Measurements from ENCODE around the gene CRYGN. TPM values are rescaled to one million over a fixed set of nuclear protein-coding genes. Genes with fewer than 3 reads are reported as not detected.
A peak's percentile ranks its signal among the peaks of the same experiment; 100 is the strongest.

Gene CRYGN
- total RNA-seq, 4 donors from 2014 or later: 0.73 to 2.9 (median 2.4) TPM; not detected in 1

DNA sequence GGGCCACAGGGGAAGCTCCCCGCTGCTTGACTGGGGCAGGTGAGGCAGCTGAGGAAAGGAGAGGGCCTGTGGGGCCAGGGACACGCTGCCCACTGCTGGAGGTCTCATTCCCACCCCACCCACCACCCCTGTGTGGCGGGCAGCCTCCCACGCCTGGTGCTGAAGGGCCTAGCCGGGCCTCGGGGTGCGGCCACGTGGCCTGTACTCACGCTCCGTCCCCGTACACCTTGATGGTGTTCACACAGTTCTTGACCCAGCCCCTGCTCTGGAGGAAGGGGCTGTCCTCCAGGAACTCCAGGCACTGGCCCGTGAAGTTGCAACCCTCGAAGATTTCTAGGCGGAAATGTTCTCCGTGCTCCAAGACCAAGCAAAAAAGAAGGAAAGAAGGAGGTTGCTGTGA, 4.0 kb downstream of the CRYGN start:
- intact Hi-C loops (cut with DNase I; ENCODE audit: low total_unique reads): no loop called here
- Histone ChIP-seq H3K27ac (peak overlapping the region; percentile 77 to 79), H3K4me1 (peaks cover 5 to 15% of the 10 kb centered on the region in 2 donors), H3K4me3 (no peak overlapping the region), H3K36me3 (no peaks in the 10 kb centered on the region), H3K27me3 (no peaks in the 10 kb centered on the region), H3K9me3 (no peaks in the 10 kb centered on the region)
- DNase-seq: no peak
- TF ChIP-seq, protein P1, sequence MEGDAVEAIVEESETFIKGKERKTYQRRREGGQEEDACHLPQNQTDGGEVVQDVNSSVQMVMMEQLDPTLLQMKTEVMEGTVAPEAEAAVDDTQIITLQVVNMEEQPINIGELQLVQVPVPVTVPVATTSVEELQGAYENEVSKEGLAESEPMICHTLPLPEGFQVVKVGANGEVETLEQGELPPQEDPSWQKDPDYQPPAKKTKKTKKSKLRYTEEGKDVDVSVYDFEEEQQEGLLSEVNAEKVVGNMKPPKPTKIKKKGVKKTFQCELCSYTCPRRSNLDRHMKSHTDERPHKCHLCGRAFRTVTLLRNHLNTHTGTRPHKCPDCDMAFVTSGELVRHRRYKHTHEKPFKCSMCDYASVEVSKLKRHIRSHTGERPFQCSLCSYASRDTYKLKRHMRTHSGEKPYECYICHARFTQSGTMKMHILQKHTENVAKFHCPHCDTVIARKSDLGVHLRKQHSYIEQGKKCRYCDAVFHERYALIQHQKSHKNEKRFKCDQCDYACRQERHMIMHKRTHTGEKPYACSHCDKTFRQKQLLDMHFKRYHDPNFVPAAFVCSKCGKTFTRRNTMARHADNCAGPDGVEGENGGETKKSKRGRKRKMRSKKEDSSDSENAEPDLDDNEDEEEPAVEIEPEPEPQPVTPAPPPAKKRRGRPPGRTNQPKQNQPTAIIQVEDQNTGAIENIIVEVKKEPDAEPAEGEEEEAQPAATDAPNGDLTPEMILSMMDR (IDR thresholded peaks at IDR 0.05): no peak

DNA sequence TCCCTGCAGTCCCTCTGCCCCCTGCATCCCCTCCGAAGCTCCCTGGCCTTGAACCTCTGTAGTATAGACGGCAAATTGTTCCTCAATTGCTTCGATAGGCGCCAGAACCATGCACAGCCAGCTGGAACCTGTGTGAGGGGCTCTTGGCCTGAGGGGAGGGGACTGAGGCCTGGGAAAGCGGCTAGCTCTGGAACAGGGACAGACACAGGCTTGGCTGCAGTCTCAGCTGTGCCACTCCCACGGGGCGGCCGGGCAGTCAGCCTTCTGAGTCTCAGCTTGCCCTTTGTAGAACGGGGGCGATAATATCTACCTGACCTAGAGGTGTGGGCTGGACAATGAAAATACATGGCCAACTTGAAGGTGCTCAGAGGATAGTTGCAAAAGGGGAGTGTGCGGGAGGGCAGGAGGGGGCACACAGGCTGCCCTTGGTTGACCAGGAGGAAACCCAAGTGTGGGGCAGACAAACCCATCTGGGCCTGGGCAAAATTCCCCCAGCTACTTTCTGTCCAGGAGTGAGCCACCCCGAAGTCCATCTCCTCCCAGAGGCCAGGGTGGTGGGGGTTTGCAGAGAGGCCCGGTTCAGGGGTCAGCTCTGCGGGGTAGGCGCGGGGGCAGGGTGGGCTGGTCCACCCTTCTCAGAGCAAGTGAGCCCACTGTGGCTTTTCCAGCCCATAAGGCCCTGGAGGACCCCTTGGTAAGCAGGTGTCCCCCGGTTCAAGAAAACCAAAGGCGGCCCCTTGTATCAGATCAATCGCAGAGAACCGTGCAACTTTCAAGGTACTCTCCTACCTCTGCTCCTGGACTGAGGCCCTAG, 4.6 kb downstream of the CRYGN start:
- intact Hi-C loops (cut with DNase I; ENCODE audit: low total_unique reads): no loop called here
- peak overlapping the region; percentile 77 to 79 for H3K27ac ChIP-seq
- no peaks in the 10 kb centered on the region for H3K9me3 ChIP-seq
- DNase-seq: no peak
- peaks cover under 1 to 9% of the 10 kb centered on the region in 2 donors for H3K4me1 ChIP-seq
- TF ChIP-seq, protein P1 (IDR thresholded peaks at IDR 0.05): no peak
- no peak for TF ChIP-seq POLR2A (IDR thresholded peaks at IDR 0.05)
- no peak overlapping the region for H3K4me3 ChIP-seq
- H3K36me3 ChIP-seq: no peaks in the 10 kb centered on the region
- no peaks in the 10 kb centered on the region for H3K27me3 ChIP-seq

DNA sequence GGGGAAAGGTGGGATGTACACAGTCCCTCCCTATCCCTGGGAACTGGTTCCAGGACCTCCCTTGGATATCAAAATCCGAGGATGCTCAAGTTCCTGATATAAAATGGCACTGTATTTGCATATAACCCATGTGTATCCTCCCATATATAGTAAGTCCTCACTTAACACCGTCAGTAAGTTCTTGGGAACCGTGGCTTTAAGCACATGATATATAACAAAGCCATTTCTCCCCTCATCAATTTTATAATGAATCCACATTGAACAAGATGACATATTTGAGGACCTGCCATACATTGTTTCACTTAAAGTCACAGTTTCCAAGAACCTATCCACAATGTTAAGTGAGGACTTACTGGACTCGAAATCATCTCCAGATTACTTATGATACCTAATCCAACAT, 5.4 kb downstream of the CRYGN start:
- no peak for DNase-seq
- intact Hi-C loops (cut with DNase I; ENCODE audit: low total_unique reads): no loop called here
- Histone ChIP-seq H3K4me1 (peaks cover 3 to 8% of the 10 kb centered on the region in 2 donors), H3K27me3 (no peaks in the 10 kb centered on the region), H3K9me3 (no peaks in the 10 kb centered on the region), H3K4me3 (no peak overlapping the region), H3K36me3 (no peaks in the 10 kb centered on the region), H3K27ac (no peak overlapping the region)
- no peak for TF ChIP-seq POLR2A (IDR thresholded peaks at IDR 0.05)
- TF ChIP-seq, protein P1 (IDR thresholded peaks at IDR 0.05): no peak

DNA sequence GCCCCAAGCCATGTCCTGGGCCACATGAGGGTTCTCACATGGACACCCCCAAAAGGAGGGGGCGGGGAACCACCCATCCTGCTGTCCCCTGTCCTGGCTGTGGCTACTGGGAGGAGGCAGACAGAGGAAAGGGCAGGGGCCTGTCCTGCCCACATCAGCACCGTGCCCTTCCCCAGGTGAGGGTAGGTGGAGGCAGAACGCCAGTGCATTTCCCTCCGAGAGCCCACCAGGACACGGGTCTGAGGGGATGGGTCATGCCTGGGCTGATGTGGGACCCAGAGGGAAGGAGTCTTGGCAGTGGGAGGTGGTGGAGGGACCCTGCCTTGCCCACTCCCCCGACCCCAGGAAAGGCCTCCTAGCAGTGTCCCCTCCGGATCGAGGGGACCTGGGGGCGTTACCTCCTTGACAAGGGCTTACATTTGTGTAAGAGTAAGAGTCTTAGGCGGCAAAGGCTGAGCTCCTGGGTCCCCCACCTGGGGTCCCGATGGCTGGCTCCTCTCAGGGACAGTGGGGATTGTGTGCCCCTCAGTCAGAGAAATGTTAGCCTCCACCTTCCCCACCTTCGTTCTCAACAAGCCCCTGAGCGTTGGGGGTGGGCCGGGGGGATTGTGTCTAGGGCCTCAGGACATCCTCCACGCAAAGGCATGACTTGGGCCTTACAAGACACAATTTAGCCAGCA, 6.1 kb downstream of the CRYGN start:
- Histone ChIP-seq H3K4me3 (no peak overlapping the region), H3K27me3 (no peaks in the 10 kb centered on the region), H3K36me3 (no peaks in the 10 kb centered on the region), H3K4me1 (peaks cover 8 to 10% of the 10 kb centered on the region in 2 donors), H3K27ac (no peak overlapping the region), H3K9me3 (no peaks in the 10 kb centered on the region)
- TF ChIP-seq, protein P1 (IDR thresholded peaks at IDR 0.05): no peak
- no peak for TF ChIP-seq POLR2A (IDR thresholded peaks at IDR 0.05)
- no peak for DNase-seq
- intact Hi-C loops (cut with DNase I; ENCODE audit: low total_unique reads): no loop called here

All from uterus (tissue), 4 donors.